GM19468 (cell line): ENCODE data around the gene SLC37A1.
"Not testable (repeated sequence)": the region's sequence is repeated elsewhere in the genome, so short reads cannot be mapped to it uniquely, and the experiment has no call there.

Experiments used
- ATAC-seq: cut with Tn5 transposase; IDR thresholded peaks from one replicate; pipeline ENCODE4 v1.9.1; 2021; ENCODE audit warnings: mild to moderate bottlenecking, moderate library complexity, moderate number of reproducible peaks; ENCODE audit not compliant: unreplicated experiment; ENCODE audit errors: extremely low read depth

Gene SLC37A1

DNA sequence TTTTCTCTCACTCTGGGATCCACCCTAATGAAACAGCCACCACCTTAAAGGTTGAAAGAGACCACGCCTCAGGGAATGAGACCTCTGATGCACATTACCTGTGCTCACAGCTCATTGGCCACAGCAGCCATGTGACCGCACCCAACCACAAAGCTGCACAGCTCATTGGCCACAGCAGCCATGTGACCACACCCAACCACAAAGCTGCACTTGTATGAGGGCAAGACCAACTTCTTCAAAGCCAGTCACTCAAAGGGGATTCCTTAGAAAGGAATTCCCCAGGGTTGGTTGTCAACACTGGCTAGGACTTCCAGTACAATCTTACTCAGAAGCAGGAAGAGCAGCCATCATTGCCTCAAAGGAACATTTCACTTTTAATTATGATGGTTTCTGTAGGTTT, 96.2 kb downstream of the SLC37A1 start:
- ATAC-seq, result no peak

- no peak for ATAC-seq
Observed at GRCh38 chr21:42611852-42612251, 98.2 kb downstream of the SLC37A1 start.

- ATAC-seq, result no peak
Observed at GRCh38 chr21:42612390-42612789, 98.7 kb downstream of the SLC37A1 start.

- ATAC-seq, result no peak
Observed at GRCh38 chr21:42613756-42614155, 100.1 kb downstream of the SLC37A1 start.

GRCh38 chr21:42614396-42614795, 100.7 kb downstream of the SLC37A1 start:
- ATAC-seq, result no peak

DNA sequence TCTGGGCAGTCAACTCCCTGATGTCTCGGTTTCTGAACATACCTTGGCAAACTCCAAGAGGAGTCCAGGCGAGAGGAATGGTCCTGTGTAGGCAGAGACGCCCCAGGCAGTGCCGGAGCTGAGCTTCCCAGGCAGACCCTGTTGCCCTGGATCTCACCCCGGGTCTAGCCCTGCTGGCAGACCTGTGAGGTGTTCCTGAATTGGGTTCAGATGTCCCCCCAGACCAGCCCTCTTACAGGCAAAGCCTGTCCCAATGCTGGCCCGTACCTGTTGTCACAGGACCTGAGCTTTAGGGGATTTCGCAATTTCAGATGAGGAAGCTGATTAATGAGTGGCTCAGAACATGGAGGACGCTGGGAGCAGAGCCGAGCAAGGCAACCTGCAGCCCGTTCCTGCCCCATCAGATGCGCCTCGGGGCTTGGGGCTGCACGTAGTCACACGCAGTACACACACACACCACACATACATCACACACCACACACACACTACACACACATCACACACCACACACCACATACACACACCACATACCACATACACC, 101.2 kb downstream of the SLC37A1 start:
- no peak for ATAC-seq

DNA sequence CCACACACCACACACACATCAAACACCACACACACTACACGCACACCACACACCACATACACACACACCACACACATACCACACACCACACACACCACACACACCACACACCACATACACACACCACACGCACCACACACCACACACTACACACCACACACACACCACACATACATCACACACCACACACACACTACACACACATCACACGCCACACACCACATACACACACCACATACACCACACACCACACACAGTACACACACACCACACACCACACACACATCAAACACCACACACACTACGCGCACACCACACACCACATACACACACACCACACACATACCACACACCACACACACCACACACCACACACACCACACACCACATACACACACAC, 101.7 kb downstream of the SLC37A1 start:
- ATAC-seq, result not testable (repeated sequence)

GRCh38 chr21:42615924-42616323, 102.3 kb downstream of the SLC37A1 start:
- no peak for ATAC-seq

GRCh38 chr21:42616446-42616845, 102.8 kb downstream of the SLC37A1 start:
- ATAC-seq, result no peak

GRCh38 chr21:42616941-42617340, 103.3 kb downstream of the SLC37A1 start:
- ATAC-seq, result no peak

- ATAC-seq, result no peak
Observed at GRCh38 chr21:42617486-42617885, 103.8 kb downstream of the SLC37A1 start.

DNA sequence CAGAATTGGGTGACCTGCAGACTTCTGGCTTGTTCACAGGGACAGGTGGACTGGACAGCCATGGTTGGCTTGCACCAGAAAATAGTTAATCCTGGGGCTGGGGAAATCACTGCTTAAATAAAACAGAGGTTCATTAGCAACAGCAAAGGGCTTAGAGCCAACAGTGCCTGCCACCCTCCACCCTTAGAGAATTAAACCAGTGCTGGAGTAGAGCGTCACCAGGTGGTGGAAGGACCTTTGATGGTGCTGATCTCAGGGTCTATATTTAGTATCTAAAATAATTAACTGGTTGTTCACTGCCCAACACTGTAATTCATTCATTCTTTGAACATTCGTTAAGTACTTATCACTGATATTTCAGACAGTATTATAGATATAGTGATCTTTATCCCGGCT, 105.1 kb downstream of the SLC37A1 start:
- no peak for ATAC-seq

DNA sequence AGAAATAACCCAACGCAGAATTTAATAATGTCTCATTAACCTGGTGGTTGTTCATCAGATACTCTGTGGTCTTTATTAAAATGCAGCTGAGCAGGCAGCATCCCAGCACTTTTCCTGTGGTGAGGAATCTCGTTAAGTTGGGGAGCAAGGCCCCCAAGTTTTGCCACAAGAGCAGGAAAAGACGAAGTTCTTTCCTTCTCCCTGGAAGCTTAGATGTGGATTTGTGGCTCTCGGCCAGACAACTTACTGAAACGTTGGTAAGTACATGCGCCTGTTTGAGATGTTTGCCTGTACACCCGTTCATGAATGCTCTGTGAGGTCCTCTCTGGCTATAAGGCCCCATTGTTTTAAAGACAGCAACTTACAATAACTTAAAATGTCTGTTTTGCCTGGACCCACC, 105.5 kb downstream of the SLC37A1 start:
- ATAC-seq, result no peak

DNA sequence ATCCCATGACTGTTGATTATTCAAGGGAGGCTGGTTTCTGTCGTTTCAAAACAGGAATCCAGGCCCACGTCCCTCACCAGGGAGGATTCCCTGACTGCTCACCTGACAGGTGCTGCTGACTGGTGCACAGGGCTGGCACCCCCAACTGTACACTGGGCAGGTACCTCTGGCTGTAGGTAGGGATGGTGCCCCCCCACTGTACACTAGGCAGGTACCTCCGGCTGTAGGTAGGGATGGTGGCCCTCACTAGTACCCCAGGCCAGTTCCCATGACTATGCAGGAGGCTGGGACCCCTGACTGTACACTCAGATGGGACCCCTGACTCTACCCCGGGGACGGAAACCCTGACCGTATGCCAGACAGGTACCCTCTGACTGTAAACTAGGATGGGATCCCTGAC, 106.2 kb downstream of the SLC37A1 start:
- no peak for ATAC-seq

- ATAC-seq, result no peak
Observed at GRCh38 chr21:42621166-42621818, 107.6 kb downstream of the SLC37A1 start.

DNA sequence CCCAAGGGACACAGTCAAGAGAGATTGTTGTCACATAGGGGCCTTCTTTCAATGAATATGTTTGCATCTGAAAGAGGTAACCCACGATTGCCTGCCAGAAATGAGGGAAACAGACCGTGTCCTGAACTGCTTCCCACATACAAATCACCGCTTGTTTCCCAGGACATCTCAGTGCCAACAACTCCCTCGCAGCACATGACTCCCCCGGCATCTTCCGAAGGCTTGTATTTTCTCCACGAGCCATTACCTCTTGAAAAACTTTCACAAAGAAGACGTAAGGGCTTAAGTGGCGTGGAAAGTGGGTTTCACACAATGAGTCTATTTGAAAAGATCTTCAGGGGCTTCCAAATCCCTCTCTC, 108.1 kb downstream of the SLC37A1 start:
- no peak for ATAC-seq

- ATAC-seq, result no peak
Observed at GRCh38 chr21:42622284-42622683, 108.6 kb downstream of the SLC37A1 start.

GRCh38 chr21:42623694-42624093, 110.0 kb downstream of the SLC37A1 start:
- no peak for ATAC-seq

GRCh38 chr21:42624095-42624790, 110.6 kb downstream of the SLC37A1 start:
- ATAC-seq, result no peak

DNA sequence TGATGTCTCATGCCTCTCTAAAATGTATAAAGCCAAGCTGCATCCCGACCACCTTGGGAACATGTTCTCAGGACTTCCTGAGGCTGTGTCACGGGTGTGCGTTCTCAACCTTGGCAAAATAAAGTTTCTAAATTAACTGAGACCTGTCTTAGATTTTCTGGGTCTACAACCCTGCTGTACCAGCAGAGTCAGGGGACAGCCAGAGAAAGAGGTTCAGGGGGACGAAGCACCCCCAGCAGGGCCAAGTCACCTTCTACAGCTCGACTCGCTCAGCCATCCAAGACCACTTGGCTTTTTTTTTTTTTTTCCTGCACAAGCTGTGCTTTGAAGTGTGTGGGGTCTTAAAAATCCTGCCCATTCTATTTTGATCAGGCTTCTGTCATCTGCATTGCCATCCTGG, 111.3 kb downstream of the SLC37A1 start:
- ATAC-seq, result no peak

GRCh38 chr21:42626171-42626570, 112.5 kb downstream of the SLC37A1 start:
- ATAC-seq, result no peak
